ENCODE results near the gene C5. TPM values are rescaled to one million over a fixed set of nuclear protein-coding genes. Genes with fewer than 3 reads are reported as not detected.

C5 gene
- total RNA-seq, 1 donor from 2014 or later = 1.0 TPM

GRCh38 chr9:120960001-120960400 is 90.1 kb downstream of the C5 start:
- H3K4me3 Mint-ChIP-seq (ENCODE audit: unreplicated experiment) = no peak overlapping the region
- no peaks in the 10 kb centered on the region for H3K4me1 Mint-ChIP-seq (ENCODE audit: low read depth, unreplicated experiment)
- no peaks in the 10 kb centered on the region for H3K36me3 Mint-ChIP-seq (ENCODE audit: unreplicated experiment)
- TF ChIP-seq CTCF (IDR thresholded peaks at IDR 0.05; ENCODE audit: partially characterized antibody, unreplicated experiment) = no peak
- DNase-seq = no peak
- H3K27ac Mint-ChIP-seq (ENCODE audit: unreplicated experiment) = no peak overlapping the region
- H3K27me3 Mint-ChIP-seq (ENCODE audit: unreplicated experiment) = no peaks in the 10 kb centered on the region
- H3K9me3 Mint-ChIP-seq (ENCODE audit: unreplicated experiment) = no peaks in the 10 kb centered on the region

DNA sequence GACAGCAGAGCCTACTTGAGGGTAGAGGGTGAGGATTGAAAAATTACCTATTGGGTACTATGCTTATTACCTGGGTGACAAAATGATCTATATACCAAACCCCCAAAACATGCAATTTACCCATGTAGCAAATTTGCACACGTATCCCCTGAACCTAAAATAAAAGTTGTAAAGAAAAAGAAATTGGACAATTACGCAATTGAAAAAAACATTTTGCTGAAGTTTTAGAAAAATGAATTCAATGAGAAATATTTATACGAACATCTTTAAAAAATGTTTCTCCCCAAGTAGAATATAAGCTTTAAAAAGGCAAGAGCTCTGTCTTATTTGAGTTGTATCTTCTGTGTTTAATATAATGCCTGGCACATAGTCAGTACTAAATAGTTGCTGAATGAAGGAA is 93.2 kb downstream of the C5 start:
- Mint-ChIP-seq H3K36me3 (ENCODE audit: unreplicated experiment) (no peaks in the 10 kb centered on the region), H3K4me3 (ENCODE audit: unreplicated experiment) (no peak overlapping the region), H3K4me1 (ENCODE audit: low read depth, unreplicated experiment) (no peaks in the 10 kb centered on the region), H3K27me3 (ENCODE audit: unreplicated experiment) (no peaks in the 10 kb centered on the region), H3K9me3 (ENCODE audit: unreplicated experiment) (no peaks in the 10 kb centered on the region), H3K27ac (ENCODE audit: unreplicated experiment) (no peak overlapping the region)
- no peak for TF ChIP-seq CTCF (IDR thresholded peaks at IDR 0.05; ENCODE audit: partially characterized antibody, unreplicated experiment)
- DNase-seq = no peak

DNA sequence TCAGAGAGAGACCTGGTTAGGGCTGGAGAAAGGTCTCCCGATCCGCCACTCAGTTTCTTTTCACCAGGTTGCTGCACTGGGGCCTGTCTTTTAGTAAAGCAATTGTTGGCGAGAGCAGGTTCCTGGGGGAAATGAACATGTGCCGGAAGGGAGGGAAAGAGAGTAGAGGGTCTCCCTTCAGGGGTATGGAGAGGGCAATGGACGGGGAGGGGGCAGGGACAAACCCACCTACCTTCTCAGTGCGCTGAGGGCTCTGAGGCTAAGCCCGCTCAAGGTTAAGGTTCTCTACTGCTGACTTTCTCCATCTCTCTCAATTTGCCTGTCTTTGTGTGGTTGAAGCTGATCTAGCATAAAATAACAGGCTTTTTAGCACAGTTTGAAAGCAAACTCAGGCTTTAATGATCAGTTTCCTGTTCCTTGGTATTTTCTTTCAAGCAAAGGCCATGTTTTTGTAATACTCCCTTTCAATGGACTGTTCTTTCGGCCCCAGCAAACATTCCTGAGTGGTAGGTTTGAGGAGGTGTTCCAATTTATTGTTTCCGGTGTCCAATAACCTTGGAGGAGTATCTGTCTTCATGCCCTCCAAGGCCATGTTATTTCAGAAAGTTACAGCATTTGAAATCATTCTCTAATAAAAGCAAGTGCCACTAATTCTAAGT is 98.0 kb downstream of the C5 start:
- TF ChIP-seq CTCF (IDR thresholded peaks at IDR 0.05; ENCODE audit: partially characterized antibody, unreplicated experiment) = no peak
- H3K27ac Mint-ChIP-seq (ENCODE audit: unreplicated experiment) = no peak overlapping the region
- no peak overlapping the region for H3K4me3 Mint-ChIP-seq (ENCODE audit: unreplicated experiment)

GRCh38 chr9:120950421-120951388 is 99.4 kb downstream of the C5 start:
- no peaks in the 10 kb centered on the region for H3K4me1 Mint-ChIP-seq (ENCODE audit: low read depth, unreplicated experiment)
- H3K9me3 Mint-ChIP-seq (ENCODE audit: unreplicated experiment) = no peaks in the 10 kb centered on the region
- TF ChIP-seq CTCF (IDR thresholded peaks at IDR 0.05; ENCODE audit: partially characterized antibody, unreplicated experiment) = no peak
- no peaks in the 10 kb centered on the region for H3K36me3 Mint-ChIP-seq (ENCODE audit: unreplicated experiment)
- no peak for DNase-seq
- no peaks in the 10 kb centered on the region for H3K27me3 Mint-ChIP-seq (ENCODE audit: unreplicated experiment)
- no peak overlapping the region for H3K27ac Mint-ChIP-seq (ENCODE audit: unreplicated experiment)
- H3K4me3 Mint-ChIP-seq (ENCODE audit: unreplicated experiment) = no peak overlapping the region

More for the DNA sequence above, 98.0 kb downstream of the C5 start:
- H3K4me1 Mint-ChIP-seq (ENCODE audit: low read depth, unreplicated experiment) = no peaks in the 10 kb centered on the region
- H3K27me3 Mint-ChIP-seq (ENCODE audit: unreplicated experiment) = no peaks in the 10 kb centered on the region
- no peaks in the 10 kb centered on the region for H3K9me3 Mint-ChIP-seq (ENCODE audit: unreplicated experiment)
- no peaks in the 10 kb centered on the region for H3K36me3 Mint-ChIP-seq (ENCODE audit: unreplicated experiment)
- DNase-seq = no peak

DNA sequence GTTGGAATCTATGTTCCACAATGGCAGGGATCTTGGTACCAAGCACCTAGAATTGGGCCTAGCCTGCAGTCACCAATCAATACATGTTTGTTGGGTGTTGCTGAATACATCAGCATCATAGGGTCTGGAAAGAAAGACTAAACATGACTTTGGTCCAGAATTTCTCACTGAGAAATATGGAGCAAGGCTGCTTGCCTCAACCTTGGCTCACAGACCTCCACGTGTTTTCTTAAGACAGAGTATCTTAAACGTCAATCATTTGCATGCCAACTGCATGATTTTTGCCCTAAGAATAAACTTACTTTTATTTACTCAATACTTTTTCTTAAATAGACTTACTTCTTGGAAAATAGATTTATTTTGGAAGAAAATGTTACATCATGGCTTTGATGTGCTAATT is 100.8 kb downstream of the C5 start:
- Mint-ChIP-seq H3K36me3 (ENCODE audit: unreplicated experiment) (no peaks in the 10 kb centered on the region), H3K27me3 (ENCODE audit: unreplicated experiment) (no peaks in the 10 kb centered on the region), H3K4me3 (ENCODE audit: unreplicated experiment) (no peak overlapping the region), H3K27ac (ENCODE audit: unreplicated experiment) (no peak overlapping the region), H3K9me3 (ENCODE audit: unreplicated experiment) (no peaks in the 10 kb centered on the region), H3K4me1 (ENCODE audit: low read depth, unreplicated experiment) (no peaks in the 10 kb centered on the region)
- TF ChIP-seq CTCF (IDR thresholded peaks at IDR 0.05; ENCODE audit: partially characterized antibody, unreplicated experiment) = no peak
- DNase-seq = no peak

All from glutamatergic neuron (in vitro differentiated cells).